Endothelial cell of umbilical vein (primary cell): ENCODE data around the gene NEURL1B. TPM values are rescaled to one million over a fixed set of nuclear protein-coding genes. Genes with fewer than 3 reads are reported as not detected.

ENCODE experiments used
- BruUV-seq: library from RNA; stranded (reverse); fragments of 400-500 nt; replicated peaks from 2 replicates; lab custom pipeline; 2021; lab: Mats Ljungman, UMichigan
- CTCF ChIA-PET: fragments of 300-600, 350-600 bp; sonication (Branson Sonifier 250); formaldehyde crosslinking; loops from one replicate; lab custom pipeline; 2021; ENCODE audit warnings: antibody characterized with exemption, inconsistent platforms; lab: Charles Lee
- POLR2A ChIA-PET: fragments of 300-600, 350-600 bp; sonication (Branson Sonifier 250); formaldehyde crosslinking; loops from one replicate; lab custom pipeline; 2021; ENCODE audit warnings: antibody characterized with exemption, inconsistent platforms; lab: Charles Lee
- DNase-seq: peaks from one replicate; pipeline ENCODE4 v3.0.0-alpha.2; 2011; ENCODE audit warnings: low read depth, low spot score
- FAIRE-seq: peaks from 2 replicates; lab custom pipeline; 2011; peaks lifted over from hg19 to GRCh38; lab: Jason Lieb, UNC
- H2AFZ ChIP-seq: 2 replicates; pipeline ENCODE4 v1.6.0; 2012; ENCODE audit warnings: low read depth, low read length, control low read depth, inconsistent platforms
- H3K27ac ChIP-seq: 2 replicates; pipeline ENCODE4 v1.5.1; 2011; ENCODE audit warnings: low read depth, mild to moderate bottlenecking, control low read depth, low read length, moderate library complexity; ENCODE audit not compliant: insufficient read depth
- H3K27me3 ChIP-seq, 2 experiments: 2 replicates each; pipeline versions ENCODE4 v1.6.0 to v1.6.1; 2011; ENCODE audit warnings: low read length in 2 of 2, mixed read lengths in 1 of 2; ENCODE audit not compliant: control insufficient read depth in 2 of 2, insufficient read depth in 2 of 2
- H3K36me3 ChIP-seq, 2 experiments: 2 replicates in 1 of 2; 3 replicates in 1 of 2; pipeline ENCODE4 v1.5.1; 2011; ENCODE audit warnings: low read length in 2 of 2, mild to moderate bottlenecking in 1 of 2, moderate library complexity in 1 of 2; ENCODE audit not compliant: control insufficient read depth in 2 of 2, insufficient read depth in 2 of 2; ENCODE audit errors: extremely low read depth in 1 of 2
- H3K4me1 ChIP-seq: 3 replicates; pipeline ENCODE4 v1.5.1; 2011; ENCODE audit warnings: mild to moderate bottlenecking, low read length; ENCODE audit not compliant: control insufficient read depth, insufficient read depth; ENCODE audit errors: extremely low read depth
- H3K4me2 ChIP-seq: 2 replicates; pipeline ENCODE4 v1.6.1; 2011; ENCODE audit warnings: low read length, control low read depth, mixed read lengths; ENCODE audit not compliant: insufficient read depth
- H3K4me3 ChIP-seq, 3 experiments: fragments of 200-600 bp in 1 of 3; sonication (generic), shearing (Covaris generic) in 1 of 3; replicated peaks in 1 of 3; 2 replicates each; pipeline ENCODE4 v1.5.1; 2011 to 2016; ENCODE audit warnings: control low read depth in 3 of 3, low read length in 3 of 3, mild to moderate bottlenecking in 2 of 3, inconsistent platforms in 1 of 3, low read depth in 1 of 3, moderate library complexity in 1 of 3; ENCODE audit not compliant: insufficient read depth in 1 of 3
- H3K79me2 ChIP-seq: 2 replicates; pipeline ENCODE4 v1.6.0; 2012; ENCODE audit warnings: low read length, inconsistent platforms; ENCODE audit not compliant: control insufficient read depth, insufficient read depth
- H3K9ac ChIP-seq: replicated peaks from 2 replicates; pipeline ENCODE3; 2011; ENCODE audit warnings: low read length, control low read depth; ENCODE audit not compliant: insufficient read depth; ENCODE audit errors: extremely low read depth
- H3K9me1 ChIP-seq: replicated peaks from 3 replicates; pipeline ENCODE4 v1.6.0; 2011; ENCODE audit warnings: mild to moderate bottlenecking, low read length; ENCODE audit not compliant: control insufficient read depth, insufficient read depth; ENCODE audit errors: extremely low read depth
- H3K9me3 ChIP-seq: replicated peaks from 2 replicates; pipeline ENCODE4 v1.5.1; 2012; ENCODE audit warnings: low read length, inconsistent platforms; ENCODE audit not compliant: control insufficient read depth, insufficient read depth
- H4K20me1 ChIP-seq: replicated peaks from 2 replicates; pipeline ENCODE3; 2011; ENCODE audit warnings: mild to moderate bottlenecking, low read length; ENCODE audit not compliant: control insufficient read depth, insufficient read depth; ENCODE audit errors: extremely low read depth
- CTCF ChIP-seq, 2 donors: IDR thresholded peaks; 1 replicate in 1 of 2; 2 replicates in 1 of 2; pipeline ENCODE4 v1.5.1; 2011; ENCODE audit warnings: low read length in 2 of 2, mild to moderate bottlenecking in 2 of 2, moderate library complexity in 2 of 2, control low read depth in 1 of 2, inconsistent platforms in 1 of 2, low read depth in 1 of 2; ENCODE audit not compliant: insufficient read depth in 1 of 2; ENCODE audit errors: extremely low read depth in 1 of 2
- EZH2 ChIP-seq: IDR thresholded peaks from 2 replicates; pipeline ENCODE4 v1.6.1; 2012; ENCODE audit warnings: borderline replicate concordance, low read depth, mild to moderate bottlenecking, moderate library complexity, low read length, inconsistent platforms; ENCODE audit not compliant: severe bottlenecking
- FOS ChIP-seq: IDR thresholded peaks from 2 replicates; pipeline ENCODE4 v1.6.1; 2011; ENCODE audit warnings: mild to moderate bottlenecking, low read length, moderate library complexity, borderline replicate concordance; ENCODE audit not compliant: insufficient read depth
- GATA2 ChIP-seq: IDR thresholded peaks from 2 replicates; pipeline ENCODE4 v1.7.0; 2011; ENCODE audit warnings: low read depth, mild to moderate bottlenecking, moderate library complexity, mixed read lengths, low read length; ENCODE audit not compliant: insufficient read length, insufficient read depth
- MYC ChIP-seq: IDR thresholded peaks from one replicate; pipeline ENCODE4 v1.6.1; 2011; ENCODE audit warnings: mild to moderate bottlenecking, low read depth, low read length
- POLR2A ChIP-seq: IDR thresholded peaks from 2 replicates; pipeline ENCODE4 v1.6.1; 2012; ENCODE audit warnings: low read depth, mild to moderate bottlenecking, control low read depth, low read length
- POLR2AphosphoS5 ChIP-seq: IDR thresholded peaks from 2 replicates; pipeline ENCODE4 v1.6.1; 2012; ENCODE audit warnings: low read depth, mild to moderate bottlenecking, control low read depth, low read length, moderate library complexity; ENCODE audit not compliant: insufficient read depth
- dilution Hi-C: fragments of 300-500 bp; cut with MboI; formaldehyde crosslinking; loops from one replicate; pipeline ENCODE4 v1.15.0; 2019; ENCODE audit warnings: low sequenced_read_pairs; ENCODE audit not compliant: extremely low pct_ligation_motif_present
- intact Hi-C: fragments of 100-400 bp; cut with micrococcal nuclease; formaldehyde crosslinking; loops from one replicate; pipeline ENCODE4 v1.10.0; 2022
- polyA plus RNA-seq, 4 experiments: library from polyadenylated mRNA; depleted of rRNA in 3 of 4; stranded (reverse) in 3 of 4; unstranded in 1 of 4; fragments of >200 nt; gene quantifications; 2 replicates each; pipeline versions ENCODE4 v1.2.1 to v1.2.3, GENCODE V29; 2011 to 2012; ENCODE audit warnings: missing spikeins in 1 of 4
- total RNA-seq: library from RNA; stranded (reverse); gene quantifications from 2 replicates; pipeline ENCODE4 v1.2.3, GENCODE V29; 2021

The NEURL1B gene
- total and polyA plus RNA-seq, 2 donors (not counting 3 experiments of a cell fraction or from before 2014, with no cell fraction given) = 0.44 to 1.6 TPM

GRCh38 chr5:172703952-172704351 lies 62.9 kb downstream of the NEURL1B start:
- H3K9me3 ChIP-seq = no peaks in the 10 kb centered on the region
- dilution Hi-C loops (no loop called here), intact Hi-C loops (no loop called here)
- DNase-seq (no peak), FAIRE-seq (no peak)
- H3K4me3 ChIP-seq = no peak overlapping the region
- no peak overlapping the region for H2AFZ ChIP-seq
- no peak for TF ChIP-seq EZH2
- TF ChIP-seq GATA2 = no peak
- no peak for TF ChIP-seq CTCF (IDR thresholded peaks at IDR 0.05; ENCODE audit: extremely low read depth in 1 of 2, insufficient read depth in 1 of 2, low read depth in 1 of 2, low read length in 2 of 2)
- no peak for TF ChIP-seq POLR2AphosphoS5
- TF ChIP-seq POLR2A = no peak
- no peak for TF ChIP-seq MYC
- no peak for TF ChIP-seq FOS
- no peaks in the 10 kb centered on the region for H3K79me2 ChIP-seq
- BruUV-seq = no TSS peak
- no peaks in the 10 kb centered on the region for H3K4me1 ChIP-seq
- peaks cover 6 to 11% of the 10 kb centered on the region in 2 experiments for H3K27me3 ChIP-seq
- H3K9me1 ChIP-seq = no peaks in the 10 kb centered on the region
- H3K36me3 ChIP-seq = no peaks in the 10 kb centered on the region
- ChIA-PET CTCF (no interaction called here), POLR2A (no interaction called here)
- H3K27ac ChIP-seq = no peak overlapping the region
- H3K9ac ChIP-seq = no peak overlapping the region
- H4K20me1 ChIP-seq = no peaks in the 10 kb centered on the region
- no peak overlapping the region for H3K4me2 ChIP-seq
